ENCODE measurements around the gene JAZF1.

Gene JAZF1

GRCh38 chr7:28086198-28086597 lies 94.4 kb downstream of the JAZF1 start:
- H3K9me3 ChIP-seq (replicated peaks in 1 of 2; ENCODE audit: control insufficient read depth in 2 of 2, insufficient read depth in 1 of 2, low read depth in 1 of 2, low read length in 2 of 2): no peaks in the 10 kb centered on the region
- H3K4ac ChIP-seq (ENCODE audit: low read length): no peak overlapping the region
- no peak overlapping the region for H3K23ac ChIP-seq (ENCODE audit: low read depth, low read length, poor library complexity)
- DNase-seq (ENCODE audit: low spot score): no peak
- no peaks in the 10 kb centered on the region for H3K36me3 ChIP-seq (replicated peaks in 1 of 2; ENCODE audit: control insufficient read depth in 2 of 2, insufficient read depth in 2 of 2, low read length in 2 of 2)
- no peak overlapping the region for H3K9ac ChIP-seq (ENCODE audit: low read depth, low read length, poor library complexity)
- no peaks in the 10 kb centered on the region for H3K79me1 ChIP-seq (ENCODE audit: low read depth, low read length)
- no peak overlapping the region for H2BK15ac ChIP-seq (ENCODE audit: low read length)
- no peak overlapping the region for H3K4me3 ChIP-seq (ENCODE audit: low read length in 2 of 2)
- no peak overlapping the region for H2BK120ac ChIP-seq (ENCODE audit: low read depth, low read length)
- no peak overlapping the region for H4K8ac ChIP-seq (ENCODE audit: low read depth, low read length)
- peaks cover 0 to 17% (median 0%) of the 10 kb centered on the region in 3 experiments for H3K27me3 ChIP-seq (ENCODE audit: control insufficient read depth in 3 of 3, insufficient read depth in 3 of 3, low read depth in 1 of 3, low read length in 3 of 3)
- H2BK5ac ChIP-seq (ENCODE audit: low read length): no peak overlapping the region
- no peak overlapping the region for H2AFZ ChIP-seq (ENCODE audit: low read length)
- no CpG with 5 or more reads among the region's 2 CpGs for WGBS, 2 donors (ENCODE audit: extremely low coverage in 2 of 2, insufficient read length in 2 of 2, insufficient replicate concordance in 1 of 2)
- H3K18ac ChIP-seq (ENCODE audit: low read length): no peak overlapping the region
- no peak overlapping the region for H2AK5ac ChIP-seq (ENCODE audit: low read depth, low read length)
- H3K4me1 ChIP-seq (ENCODE audit: control insufficient read depth in 2 of 2, insufficient read depth in 1 of 2, low read depth in 1 of 2, low read length in 2 of 2): no peaks in the 10 kb centered on the region
- H4K91ac ChIP-seq (ENCODE audit: low read depth, low read length, poor library complexity): no peak overlapping the region
- no peak overlapping the region for H3K4me2 ChIP-seq (ENCODE audit: insufficient read depth, low read length, poor library complexity, severe bottlenecking)
- H2BK12ac ChIP-seq (ENCODE audit: low read length): no peak overlapping the region
- H3K27ac ChIP-seq (replicated peaks; ENCODE audit: low read length): no peak overlapping the region
- no peak overlapping the region for H3K14ac ChIP-seq (ENCODE audit: low read length)

DNA sequence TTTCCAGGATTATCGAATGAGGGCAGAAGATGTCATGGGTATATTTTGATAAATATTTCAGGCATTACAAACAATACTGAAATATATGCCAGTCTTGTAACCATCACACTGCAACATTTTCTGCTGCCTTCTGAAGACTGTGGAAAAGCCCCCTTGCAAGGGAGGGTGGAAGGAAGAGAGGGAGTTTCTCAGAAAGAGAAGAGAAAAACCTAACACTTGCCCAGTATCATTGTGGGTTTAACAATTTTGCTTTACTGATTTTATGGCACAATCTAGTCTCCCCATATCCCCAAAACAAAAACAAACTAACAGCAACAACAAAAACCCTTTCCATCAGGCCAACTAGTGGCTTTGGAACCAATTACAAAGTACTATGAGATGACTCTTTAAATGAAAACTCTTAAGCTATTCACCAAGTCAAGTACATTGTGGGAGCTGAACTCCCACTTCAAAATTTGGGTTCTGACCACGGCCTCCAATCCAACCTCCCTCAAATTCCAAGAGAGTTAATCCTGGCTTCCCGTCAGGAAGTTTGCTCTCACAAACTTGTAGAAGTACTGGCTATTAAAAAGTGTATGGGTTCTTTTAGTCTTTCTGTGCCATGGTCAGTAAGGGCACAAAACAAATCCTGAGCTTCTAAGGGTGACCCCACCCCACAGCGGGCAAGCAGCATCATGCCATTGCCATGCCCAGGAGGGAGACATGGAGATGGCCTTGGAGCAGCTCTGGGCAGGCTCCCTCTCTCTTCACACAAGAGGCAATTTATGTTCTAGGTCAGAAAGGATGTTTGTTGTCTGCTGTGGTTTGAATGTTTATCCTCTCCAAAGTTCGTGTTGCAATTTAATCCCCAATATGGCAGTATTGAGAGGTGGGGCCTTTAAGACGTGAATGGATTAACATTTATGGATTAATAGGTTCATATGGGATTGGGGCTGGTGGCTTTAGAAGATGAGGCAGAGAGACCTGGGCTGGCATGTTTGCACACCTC lies 96.3 kb downstream of the JAZF1 start:
- no peak for DNase-seq (ENCODE audit: low spot score)
- Histone ChIP-seq H3K18ac (ENCODE audit: low read length) (no peak overlapping the region), H3K79me1 (ENCODE audit: low read depth, low read length) (no peaks in the 10 kb centered on the region), H3K27ac (replicated peaks; ENCODE audit: low read length) (no peak overlapping the region), H2BK12ac (ENCODE audit: low read length) (no peak overlapping the region), H3K4ac (ENCODE audit: low read length) (no peak overlapping the region), H2BK15ac (ENCODE audit: low read length) (no peak overlapping the region), H4K8ac (ENCODE audit: low read depth, low read length) (no peak overlapping the region), H3K23ac (ENCODE audit: low read depth, low read length, poor library complexity) (no peak overlapping the region), H4K91ac (ENCODE audit: low read depth, low read length, poor library complexity) (no peak overlapping the region), H3K9ac (ENCODE audit: low read depth, low read length, poor library complexity) (no peak overlapping the region), H2BK120ac (ENCODE audit: low read depth, low read length) (no peak overlapping the region), H3K4me2 (ENCODE audit: insufficient read depth, low read length, poor library complexity, severe bottlenecking) (no peak overlapping the region), H3K14ac (ENCODE audit: low read length) (no peak overlapping the region), H3K27me3 (ENCODE audit: control insufficient read depth in 3 of 3, insufficient read depth in 3 of 3, low read depth in 1 of 3, low read length in 3 of 3) (peaks cover 0 to 17% (median 0%) of the 10 kb centered on the region in 3 experiments), H3K4me1 (ENCODE audit: control insufficient read depth in 2 of 2, insufficient read depth in 1 of 2, low read depth in 1 of 2, low read length in 2 of 2) (no peaks in the 10 kb centered on the region), H3K36me3 (replicated peaks in 1 of 2; ENCODE audit: control insufficient read depth in 2 of 2, insufficient read depth in 2 of 2, low read length in 2 of 2) (no peaks in the 10 kb centered on the region), H3K9me3 (replicated peaks in 1 of 2; ENCODE audit: control insufficient read depth in 2 of 2, insufficient read depth in 1 of 2, low read depth in 1 of 2, low read length in 2 of 2) (no peaks in the 10 kb centered on the region), H3K4me3 (ENCODE audit: low read length in 2 of 2) (no peak overlapping the region), H2AFZ (ENCODE audit: low read length) (no peak overlapping the region), H2AK5ac (ENCODE audit: low read depth, low read length) (no peak overlapping the region), H2BK5ac (ENCODE audit: low read length) (no peak overlapping the region)
- WGBS, 2 donors (ENCODE audit: extremely low coverage in 2 of 2, insufficient read length in 2 of 2, insufficient replicate concordance in 1 of 2): no CpG with 5 or more reads among the region's 6 CpGs

- Histone ChIP-seq H2AFZ (ENCODE audit: low read length) (no peak overlapping the region), H3K4me1 (ENCODE audit: control insufficient read depth in 2 of 2, insufficient read depth in 1 of 2, low read depth in 1 of 2, low read length in 2 of 2) (no peaks in the 10 kb centered on the region), H3K9me3 (replicated peaks in 1 of 2; ENCODE audit: control insufficient read depth in 2 of 2, insufficient read depth in 1 of 2, low read depth in 1 of 2, low read length in 2 of 2) (no peaks in the 10 kb centered on the region), H2BK12ac (ENCODE audit: low read length) (no peak overlapping the region), H3K23ac (ENCODE audit: low read depth, low read length, poor library complexity) (no peak overlapping the region), H3K14ac (ENCODE audit: low read length) (no peak overlapping the region), H3K36me3 (replicated peaks in 1 of 2; ENCODE audit: control insufficient read depth in 2 of 2, insufficient read depth in 2 of 2, low read length in 2 of 2) (no peaks in the 10 kb centered on the region), H3K79me1 (ENCODE audit: low read depth, low read length) (no peaks in the 10 kb centered on the region), H2AK5ac (ENCODE audit: low read depth, low read length) (no peak overlapping the region), H4K8ac (ENCODE audit: low read depth, low read length) (no peak overlapping the region), H3K4ac (ENCODE audit: low read length) (no peak overlapping the region), H3K4me3 (ENCODE audit: low read length in 2 of 2) (no peak overlapping the region), H2BK15ac (ENCODE audit: low read length) (no peak overlapping the region), H4K91ac (ENCODE audit: low read depth, low read length, poor library complexity) (no peak overlapping the region), H2BK5ac (ENCODE audit: low read length) (no peak overlapping the region), H3K4me2 (ENCODE audit: insufficient read depth, low read length, poor library complexity, severe bottlenecking) (no peak overlapping the region), H3K27me3 (ENCODE audit: control insufficient read depth in 3 of 3, insufficient read depth in 3 of 3, low read depth in 1 of 3, low read length in 3 of 3) (peaks cover 0 to 14% (median 0%) of the 10 kb centered on the region in 3 experiments), H3K18ac (ENCODE audit: low read length) (no peak overlapping the region), H3K9ac (ENCODE audit: low read depth, low read length, poor library complexity) (no peak overlapping the region), H2BK120ac (ENCODE audit: low read depth, low read length) (no peak overlapping the region), H3K27ac (replicated peaks; ENCODE audit: low read length) (no peak overlapping the region)
- no CpG with 5 or more reads among the region's 8 CpGs for WGBS, 2 donors (ENCODE audit: extremely low coverage in 2 of 2, insufficient read length in 2 of 2, insufficient replicate concordance in 1 of 2)
- DNase-seq (ENCODE audit: low spot score): no peak
Observed at GRCh38 chr7:28083164-28083997, 97.2 kb downstream of the JAZF1 start.

GRCh38 chr7:28082071-28082470 lies 98.5 kb downstream of the JAZF1 start:
- no peak overlapping the region for H2BK15ac ChIP-seq (ENCODE audit: low read length)
- H3K9ac ChIP-seq (ENCODE audit: low read depth, low read length, poor library complexity): no peak overlapping the region
- H3K9me3 ChIP-seq (replicated peaks in 1 of 2; ENCODE audit: control insufficient read depth in 2 of 2, insufficient read depth in 1 of 2, low read depth in 1 of 2, low read length in 2 of 2): no peaks in the 10 kb centered on the region
- no peak overlapping the region for H3K14ac ChIP-seq (ENCODE audit: low read length)
- H3K23ac ChIP-seq (ENCODE audit: low read depth, low read length, poor library complexity): no peak overlapping the region
- no peak overlapping the region for H2AFZ ChIP-seq (ENCODE audit: low read length)
- no peak overlapping the region for H3K18ac ChIP-seq (ENCODE audit: low read length)
- H2BK120ac ChIP-seq (ENCODE audit: low read depth, low read length): no peak overlapping the region
- WGBS, 2 donors (ENCODE audit: extremely low coverage in 2 of 2, insufficient read length in 2 of 2, insufficient replicate concordance in 1 of 2): no CpG with 5 or more reads among the region's 5 CpGs
- no peak overlapping the region for H4K8ac ChIP-seq (ENCODE audit: low read depth, low read length)
- H3K4me3 ChIP-seq (ENCODE audit: low read length in 2 of 2): no peak overlapping the region
- no peak overlapping the region for H3K27ac ChIP-seq (replicated peaks; ENCODE audit: low read length)
- H3K4me2 ChIP-seq (ENCODE audit: insufficient read depth, low read length, poor library complexity, severe bottlenecking): no peak overlapping the region
- no peak overlapping the region for H4K91ac ChIP-seq (ENCODE audit: low read depth, low read length, poor library complexity)
- H2AK5ac ChIP-seq (ENCODE audit: low read depth, low read length): no peak overlapping the region
- H3K4me1 ChIP-seq (ENCODE audit: control insufficient read depth in 2 of 2, insufficient read depth in 1 of 2, low read depth in 1 of 2, low read length in 2 of 2): no peaks in the 10 kb centered on the region
- H3K4ac ChIP-seq (ENCODE audit: low read length): no peak overlapping the region
- no peaks in the 10 kb centered on the region for H3K36me3 ChIP-seq (replicated peaks in 1 of 2; ENCODE audit: control insufficient read depth in 2 of 2, insufficient read depth in 2 of 2, low read length in 2 of 2)
- no peak overlapping the region for H2BK12ac ChIP-seq (ENCODE audit: low read length)
- DNase-seq (ENCODE audit: low spot score): no peak
- H3K27me3 ChIP-seq (ENCODE audit: control insufficient read depth in 3 of 3, insufficient read depth in 3 of 3, low read depth in 1 of 3, low read length in 3 of 3): peaks cover 0 to 12% (median 0%) of the 10 kb centered on the region in 3 experiments
- H2BK5ac ChIP-seq (ENCODE audit: low read length): no peak overlapping the region
- no peaks in the 10 kb centered on the region for H3K79me1 ChIP-seq (ENCODE audit: low read depth, low read length)
